Smooth muscle cell (in vitro differentiated cells): Measurements from ENCODE around the gene FOXO6. TPM values are rescaled to one million over a fixed set of nuclear protein-coding genes. Genes with fewer than 3 reads are reported as not detected.

Experiments used
- DNase-seq: peaks from one replicate; lab custom pipeline; 2025; ENCODE audit not compliant: unreplicated experiment; lab: John Stamatoyannopoulos, UW
- H2AFZ ChIP-seq: fragments of 200-600 bp; sonication (generic); 2 replicates; pipeline ENCODE4 v1.6.0; 2016; ENCODE audit warnings: antibody characterized with exemption, low read depth, mild to moderate bottlenecking
- H3F3A ChIP-seq: fragments of 200-600 bp; sonication (generic); 2 replicates; pipeline ENCODE4 v1.6.0; 2017; ENCODE audit warnings: antibody characterized with exemption, low read depth
- H3K27ac ChIP-seq: fragments of 200-600 bp; sonication (generic); 2 replicates; pipeline ENCODE4 v1.5.1; 2016; ENCODE audit warnings: low read depth, mild to moderate bottlenecking
- H3K27me3 ChIP-seq: fragments of 200-600 bp; sonication (generic); 2 replicates; pipeline ENCODE4 v1.6.1; 2016; ENCODE audit warnings: low read depth, mild to moderate bottlenecking
- H3K36me3 ChIP-seq: fragments of 200-600 bp; sonication (generic); 2 replicates; pipeline ENCODE4 v1.5.1; 2016; ENCODE audit warnings: low read depth
- H3K4me1 ChIP-seq: fragments of 200-600 bp; sonication (generic); 2 replicates; pipeline ENCODE4 v1.5.1; 2016; ENCODE audit warnings: low read depth
- H3K4me2 ChIP-seq: fragments of 200-600 bp; sonication (generic); 2 replicates; pipeline ENCODE4 v1.6.0; 2016; ENCODE audit warnings: mild to moderate bottlenecking
- H3K4me3 ChIP-seq: fragments of 200-600 bp; sonication (generic); 2 replicates; pipeline ENCODE4 v1.5.1; 2016; ENCODE audit warnings: mild to moderate bottlenecking
- H3K79me2 ChIP-seq: fragments of 200-600 bp; sonication (generic); 2 replicates; pipeline ENCODE4 v1.6.0; 2016; ENCODE audit warnings: low read depth, mild to moderate bottlenecking
- H3K9ac ChIP-seq: fragments of 200-600 bp; sonication (generic); 2 replicates; pipeline ENCODE4 v1.6.0; 2016; ENCODE audit warnings: low read depth
- H3K9me3 ChIP-seq: fragments of 200-600 bp; sonication (generic); replicated peaks from 2 replicates; pipeline ENCODE4 v1.5.1; 2016; ENCODE audit warnings: low read depth
- H4K20me1 ChIP-seq: fragments of 200-600 bp; sonication (generic); 2 replicates; pipeline ENCODE4 v1.6.0; 2016; ENCODE audit warnings: low read depth
- CTCF ChIP-seq: fragments of 200-600 bp; sonication (generic); IDR thresholded peaks from 2 replicates; pipeline ENCODE4 v1.5.1; 2017; ENCODE audit warnings: borderline replicate concordance, mild to moderate bottlenecking, antibody characterized with exemption; ENCODE audit not compliant: insufficient read depth, poor library complexity, severe bottlenecking
- WGBS: methylation state at CpG from one replicate; pipeline ENCODE4 v1.1.7; 2016; ENCODE audit warnings: low lambda C conversion rate; 5-methylcytosine and 5-hydroxymethylcytosine counted together
- polyA plus RNA-seq: library from polyadenylated mRNA; unstranded; fragments of >200 nt; fragmentation: Nextera tagmentation; extraction: Ambion mirVana; gene quantifications from 2 replicates; pipeline ENCODE4 v1.2.1, GENCODE V29; 2016
- total RNA-seq: library from RNA; depleted of rRNA; stranded (reverse); fragments of >200 nt; gene quantifications from 2 replicates; pipeline ENCODE4 v1.2.3, GENCODE V29; 2014

Gene FOXO6
- total and polyA plus RNA-seq, 2 experiments from 2014 or later = 0.85 to 1.7 TPM

- Histone ChIP-seq H3K79me2 (no peaks in the 10 kb centered on the region), H3K4me3 (no peak overlapping the region), H2AFZ (no peak overlapping the region), H3K4me2 (no peak overlapping the region), H3K27me3 (no peaks in the 10 kb centered on the region), H3K9ac (no peak overlapping the region), H3F3A (no peaks in the 10 kb centered on the region), H3K36me3 (no peaks in the 10 kb centered on the region), H3K27ac (no peak overlapping the region), H3K4me1 (no peaks in the 10 kb centered on the region), H3K9me3 (peaks cover 7% of the 10 kb centered on the region), H4K20me1 (no peaks in the 10 kb centered on the region)
- 86% methylated on average over 1 of the region's 1 CpG for WGBS
- DNase-seq = no peak
- TF ChIP-seq CTCF = no peak
These were observed 22.4 kb upstream of the FOXO6 start for GRCh38 chr1:41338820-41339219.

DNA sequence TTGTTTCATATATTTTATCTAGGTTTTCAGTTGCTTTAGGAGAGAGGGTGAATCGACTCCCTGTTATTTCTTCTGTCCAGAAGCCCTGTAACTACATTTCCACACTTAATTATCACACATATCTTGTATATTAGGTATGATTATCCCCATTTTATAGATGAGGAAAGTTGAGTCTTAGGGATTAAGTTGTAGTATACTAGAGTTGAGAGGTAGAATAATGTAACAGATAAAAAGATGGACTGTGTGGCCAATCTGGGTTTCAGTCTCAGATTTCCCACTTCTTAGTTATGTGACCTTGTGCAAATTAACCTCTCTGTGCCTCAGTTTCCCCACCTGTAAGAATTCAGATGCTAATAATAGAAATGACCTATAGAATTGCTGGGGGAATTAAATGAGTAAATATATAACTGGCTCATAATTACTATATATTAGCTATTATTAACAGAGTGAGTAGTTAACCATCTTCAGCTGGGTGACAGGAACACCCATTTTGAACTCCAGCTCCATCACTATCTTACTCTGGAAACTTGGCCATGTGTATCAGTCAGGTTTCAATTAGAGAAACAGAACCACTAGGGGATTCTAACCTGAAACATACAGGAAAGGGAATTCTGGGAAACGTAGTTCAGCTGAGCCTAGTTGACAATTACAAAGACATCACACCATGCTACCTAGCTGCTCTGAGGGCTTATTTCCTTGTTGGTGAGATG lies 20.4 kb upstream of the FOXO6 start:
- H4K20me1 ChIP-seq = no peaks in the 10 kb centered on the region
- peaks cover 7% of the 10 kb centered on the region for H3K9me3 ChIP-seq
- H2AFZ ChIP-seq = peak overlapping the region; percentile 45
- no peak for DNase-seq
- H3K27me3 ChIP-seq = no peaks in the 10 kb centered on the region
- no peaks in the 10 kb centered on the region for H3K79me2 ChIP-seq
- no peaks in the 10 kb centered on the region for H3K36me3 ChIP-seq
- 69% methylated on average over 2 of the region's 2 CpGs for WGBS
- H3K4me2 ChIP-seq = no peak overlapping the region
- H3K27ac ChIP-seq = no peak overlapping the region
- no peak for TF ChIP-seq CTCF
- no peak overlapping the region for H3K9ac ChIP-seq
- no peaks in the 10 kb centered on the region for H3K4me1 ChIP-seq
- no peak overlapping the region for H3K4me3 ChIP-seq
- no peaks in the 10 kb centered on the region for H3F3A ChIP-seq

GRCh38 chr1:41341365-41341683 lies 19.9 kb upstream of the FOXO6 start:
- no peak overlapping the region for H3K4me2 ChIP-seq
- no peaks in the 10 kb centered on the region for H3F3A ChIP-seq
- no peaks in the 10 kb centered on the region for H3K4me1 ChIP-seq
- H3K9ac ChIP-seq = no peak overlapping the region
- DNase-seq = no peak
- no peaks in the 10 kb centered on the region for H3K36me3 ChIP-seq
- TF ChIP-seq CTCF = no peak
- H3K27me3 ChIP-seq = no peaks in the 10 kb centered on the region
- no peak overlapping the region for H3K4me3 ChIP-seq
- H4K20me1 ChIP-seq = no peaks in the 10 kb centered on the region
- no peaks in the 10 kb centered on the region for H3K79me2 ChIP-seq
- no peak overlapping the region for H3K27ac ChIP-seq
- peaks cover 7% of the 10 kb centered on the region for H3K9me3 ChIP-seq
- H2AFZ ChIP-seq = peak overlapping the region; percentile 45
